SHP77 treated with DMSO at 0.1 percent for 48 hours (cell line): ENCODE measurements around the gene PROP1.
"Not testable (repeated sequence)": the region's sequence is repeated elsewhere in the genome, so short reads cannot be mapped to it uniquely, and the experiment has no call there.

Source experiments
- DNase-seq: peaks from one replicate; lab custom pipeline; 2025; lab: John Stamatoyannopoulos, UW

PROP1 gene

GRCh38 chr5:177945145-177945544 is 50.9 kb downstream of the PROP1 start:
- DNase-seq: not testable (repeated sequence)

GRCh38 chr5:177943805-177944736 is 52.0 kb downstream of the PROP1 start:
- DNase-seq: not testable (repeated sequence)

GRCh38 chr5:177942896-177943295 is 53.1 kb downstream of the PROP1 start:
- DNase-seq: not testable (repeated sequence)
